Activated B cell treated with CpG ODN at 0.5 μM for 24 hours (primary cell): ENCODE data around the gene COL17A1. TPM values are rescaled to one million over a fixed set of nuclear protein-coding genes. Genes with fewer than 3 reads are reported as not detected.

Experiments used
- ATAC-seq: fragments of 200-7000 bp; cut with Tn5 transposase; one replicate; pipeline ENCODE4 v1.10.0; 2021; ENCODE audit warnings: low read depth, mild to moderate bottlenecking, moderate library complexity
- CTCF ChIA-PET: fragments of 350-600 bp; sonication (Branson Sonifier 250); formaldehyde crosslinking; loops from one replicate; lab custom pipeline; 2021; ENCODE audit warnings: antibody characterized with exemption; lab: Charles Lee
- POLR2A ChIA-PET: fragments of 350-600 bp; sonication (Branson Sonifier 250); formaldehyde crosslinking; loops from one replicate; lab custom pipeline; 2021; ENCODE audit warnings: antibody characterized with exemption; lab: Charles Lee
- DNase-seq: peaks from one replicate; pipeline ENCODE4 v3.0.0; 2022
- H3K27ac Mint-ChIP-seq: one replicate; pipeline ENCODE4 v1.8.0; 2020; ENCODE audit warnings: mixed read lengths
- H3K27me3 Mint-ChIP-seq: one replicate; pipeline ENCODE4 v1.8.0; 2021; ENCODE audit warnings: mixed read lengths
- H3K36me3 Mint-ChIP-seq: one replicate; pipeline ENCODE4 v1.8.0; 2021; ENCODE audit warnings: low read depth, mixed read lengths
- H3K4me1 Mint-ChIP-seq: one replicate; pipeline ENCODE4 v1.8.0; 2021; ENCODE audit warnings: mixed read lengths
- H3K4me3 Mint-ChIP-seq: one replicate; pipeline ENCODE4 v1.8.0; 2020; ENCODE audit warnings: mild to moderate bottlenecking, mixed read lengths
- H3K9me3 Mint-ChIP-seq: one replicate; pipeline ENCODE4 v1.8.0; 2020; ENCODE audit warnings: mixed read lengths
- CTCF ChIP-seq: fragments of 200-600 bp; IDR thresholded peaks from one replicate; pipeline ENCODE4 v1.8.0; 2022; ENCODE audit warnings: antibody characterized with exemption, mild to moderate bottlenecking
- intact Hi-C: fragments of 100-400 bp; cut with micrococcal nuclease; formaldehyde crosslinking; loops from one replicate; pipeline ENCODE4 v1.15.1; 2024
- total RNA-seq: library from RNA; stranded (reverse); gene quantifications from 2 replicates; pipeline ENCODE4 v1.2.3, GENCODE V29; 2022

COL17A1 gene
- total RNA-seq, 1 donor from 2014 or later: not detected

GRCh38 chr10:104032144-104032775 lies 53.4 kb downstream of the COL17A1 start:
- Mint-ChIP-seq H3K4me3 (no peak overlapping the region), H3K9me3 (no peaks in the 10 kb centered on the region), H3K4me1 (no peaks in the 10 kb centered on the region), H3K27ac (no peak overlapping the region), H3K36me3 (peaks cover 26% of the 10 kb centered on the region), H3K27me3 (no peaks in the 10 kb centered on the region)
- POLR2A ChIA-PET: no interaction called here
- TF ChIP-seq CTCF: no peak
- intact Hi-C loops: no loop called here
- CTCF ChIA-PET: interaction anchor here (0.6 to 1.2 kb wide), 2 partner anchors 123 to 144 kb away, joined by 3 read pairs; no protein-coding TSS in a partner anchor
- ATAC-seq: no peak
- no peak for DNase-seq

GRCh38 chr10:104031631-104032030 lies 54.0 kb downstream of the COL17A1 start:
- Mint-ChIP-seq H3K36me3 (peaks cover 30% of the 10 kb centered on the region), H3K27me3 (no peaks in the 10 kb centered on the region), H3K9me3 (no peaks in the 10 kb centered on the region), H3K27ac (no peak overlapping the region), H3K4me3 (no peak overlapping the region), H3K4me1 (no peaks in the 10 kb centered on the region)
- DNase-seq (no peak), ATAC-seq (no peak)
- TF ChIP-seq CTCF: no peak
- CTCF ChIA-PET: interaction anchor here (0.6 to 1.2 kb wide), 2 partner anchors 122 to 144 kb away, joined by 3 read pairs; no protein-coding TSS in a partner anchor
- POLR2A ChIA-PET: no interaction called here
- intact Hi-C loops: no loop called here

- no peaks in the 10 kb centered on the region for H3K27me3 Mint-ChIP-seq
- CTCF ChIA-PET: no interaction called here
- intact Hi-C loops: loop anchor here (5.0 kb wide), 1 partner anchor 93 kb away; the partner anchor contains the start of gene SFR1
These were observed 56.2 kb downstream of the COL17A1 start for GRCh38 chr10:104029521-104029860.

GRCh38 chr10:104028823-104029520 lies 56.7 kb downstream of the COL17A1 start:
- no peak overlapping the region for H3K27ac Mint-ChIP-seq
- H3K36me3 Mint-ChIP-seq: peaks cover 54% of the 10 kb centered on the region
- ChIA-PET CTCF (interaction anchor here (1.2 kb wide), 1 partner anchor 92 kb away, joined by 6 read pairs; the partner anchor contains the start of gene SFR1), POLR2A (no interaction called here)
- no peaks in the 10 kb centered on the region for H3K4me1 Mint-ChIP-seq
- ATAC-seq (no peak), DNase-seq (no peak)
- H3K27me3 Mint-ChIP-seq: no peaks in the 10 kb centered on the region
- no peaks in the 10 kb centered on the region for H3K9me3 Mint-ChIP-seq
- no peak overlapping the region for H3K4me3 Mint-ChIP-seq
- intact Hi-C loops: loop anchor here (5.0 kb wide), 1 partner anchor 93 kb away; the partner anchor contains the start of gene SFR1
- TF ChIP-seq CTCF: no peak

More at GRCh38 chr10:104029521-104029860, 56.2 kb downstream of the COL17A1 start:
- no peak overlapping the region for H3K4me3 Mint-ChIP-seq
- no peak for ATAC-seq
- DNase-seq: no peak
- peaks cover 49% of the 10 kb centered on the region for H3K36me3 Mint-ChIP-seq
- POLR2A ChIA-PET: no interaction called here
- H3K4me1 Mint-ChIP-seq: no peaks in the 10 kb centered on the region
- H3K27ac Mint-ChIP-seq: no peak overlapping the region
- no peak for TF ChIP-seq CTCF
- no peaks in the 10 kb centered on the region for H3K9me3 Mint-ChIP-seq

- H3K4me3 Mint-ChIP-seq: no peak overlapping the region
- H3K27me3 Mint-ChIP-seq: no peaks in the 10 kb centered on the region
- no peak for DNase-seq
- peak; percentile 34 for ATAC-seq
- ChIA-PET POLR2A (no interaction called here), CTCF (interaction anchor here (1.2 kb wide), 1 partner anchor 93 kb away, joined by 6 read pairs; the partner anchor contains the start of gene SFR1)
- H3K36me3 Mint-ChIP-seq: peaks cover 61% of the 10 kb centered on the region
- TF ChIP-seq CTCF: no peak
- intact Hi-C loops: loop anchor here (5.0 kb wide), 1 partner anchor 94 kb away; the partner anchor contains the start of gene SFR1
- no peaks in the 10 kb centered on the region for H3K9me3 Mint-ChIP-seq
- H3K4me1 Mint-ChIP-seq: no peaks in the 10 kb centered on the region
- no peak overlapping the region for H3K27ac Mint-ChIP-seq
These were observed 57.5 kb downstream of the COL17A1 start for GRCh38 chr10:104028146-104028545.
